ENCODE measurements around the gene NUBPL. TPM values are rescaled to one million over a fixed set of nuclear protein-coding genes. Genes with fewer than 3 reads are reported as not detected.

Gene NUBPL
- total RNA-seq, 2 experiments from 2014 or later: 9.0 to 17.5 TPM

- Histone ChIP-seq H3K9me3 (ENCODE audit: low read length) (no peaks in the 10 kb centered on the region), H2AFZ (ENCODE audit: low read length) (no peak overlapping the region), H4K20me1 (ENCODE audit: insufficient read depth, low read length) (no peaks in the 10 kb centered on the region), H3K27ac (ENCODE audit: low read depth, low read length, poor library complexity, severe bottlenecking) (no peak overlapping the region), H3K4me2 (ENCODE audit: low read length) (no peak overlapping the region), H3K36me3 (ENCODE audit: insufficient read depth, low read length) (no peaks in the 10 kb centered on the region), H3K79me2 (ENCODE audit: insufficient read depth, low read depth, low read length) (no peaks in the 10 kb centered on the region), H3K4me3 (ENCODE audit: low read depth, low read length, poor library complexity, severe bottlenecking) (no peak overlapping the region), H3K9me2 (ENCODE audit: insufficient read depth, low read length) (no peaks in the 10 kb centered on the region), H3K4me1 (ENCODE audit: insufficient read depth, low read length, poor library complexity, severe bottlenecking) (no peaks in the 10 kb centered on the region)
- BruUV-seq (replicated peaks): no TSS peak
- ChIA-PET CTCF (ENCODE audit: unreplicated experiment) (no interaction called here), POLR2A (interaction anchor here (1.0 kb wide), 1 partner anchor 13 kb away, joined by 3 read pairs; no protein-coding TSS in a partner anchor)
- intact Hi-C loops (cut with micrococcal nuclease; ENCODE audit: unreplicated experiment): no loop called here
- no peak for DNase-seq (ENCODE audit: low spot score)
- no peak for TF ChIP-seq EZH2phosphoT487 (IDR thresholded peaks at IDR 0.05; ENCODE audit: borderline replicate concordance, low read depth, low read length)
- TF ChIP-seq CTCF (conservative IDR thresholded peaks at IDR 0.05; ENCODE audit: low read length): no peak
These were observed 332.1 kb downstream of the NUBPL start for GRCh38 chr14:31893221-31893757.

- H3K36me3 ChIP-seq (ENCODE audit: insufficient read depth, low read length): no peaks in the 10 kb centered on the region
- no peak overlapping the region for H3K27ac ChIP-seq (ENCODE audit: low read depth, low read length, poor library complexity, severe bottlenecking)
- ChIA-PET CTCF (ENCODE audit: unreplicated experiment) (no interaction called here), POLR2A (interaction anchor here (1.0 kb wide), 1 partner anchor 12 kb away, joined by 3 read pairs; no protein-coding TSS in a partner anchor)
- no peaks in the 10 kb centered on the region for H3K79me2 ChIP-seq (ENCODE audit: insufficient read depth, low read depth, low read length)
- intact Hi-C loops (cut with micrococcal nuclease; ENCODE audit: unreplicated experiment): no loop called here
- no TSS peak for BruUV-seq (replicated peaks)
- no peaks in the 10 kb centered on the region for H3K4me1 ChIP-seq (ENCODE audit: insufficient read depth, low read length, poor library complexity, severe bottlenecking)
- H3K4me2 ChIP-seq (ENCODE audit: low read length): no peak overlapping the region
- no peak overlapping the region for H3K4me3 ChIP-seq (ENCODE audit: low read depth, low read length, poor library complexity, severe bottlenecking)
- H3K9me3 ChIP-seq (ENCODE audit: low read length): no peaks in the 10 kb centered on the region
- H4K20me1 ChIP-seq (ENCODE audit: insufficient read depth, low read length): no peaks in the 10 kb centered on the region
- TF ChIP-seq CTCF (conservative IDR thresholded peaks at IDR 0.05; ENCODE audit: low read length): no peak
- no peak for TF ChIP-seq EZH2phosphoT487 (IDR thresholded peaks at IDR 0.05; ENCODE audit: borderline replicate concordance, low read depth, low read length)
- DNase-seq (ENCODE audit: low spot score): no peak
- no peak overlapping the region for H2AFZ ChIP-seq (ENCODE audit: low read length)
- H3K9me2 ChIP-seq (ENCODE audit: insufficient read depth, low read length): no peaks in the 10 kb centered on the region
These were observed 333.1 kb downstream of the NUBPL start for GRCh38 chr14:31894351-31894750.

GRCh38 chr14:31895206-31895605 lies 334.0 kb downstream of the NUBPL start:
- H3K79me2 ChIP-seq (ENCODE audit: insufficient read depth, low read depth, low read length): no peaks in the 10 kb centered on the region
- no peak for DNase-seq (ENCODE audit: low spot score)
- no peak overlapping the region for H3K27ac ChIP-seq (ENCODE audit: low read depth, low read length, poor library complexity, severe bottlenecking)
- no peaks in the 10 kb centered on the region for H3K9me3 ChIP-seq (ENCODE audit: low read length)
- H3K4me3 ChIP-seq (ENCODE audit: low read depth, low read length, poor library complexity, severe bottlenecking): no peak overlapping the region
- CTCF ChIA-PET (ENCODE audit: unreplicated experiment): no interaction called here
- POLR2A ChIA-PET: interaction anchor here (1.6 kb wide), 1 partner anchor 9 kb away, joined by 4 read pairs; no protein-coding TSS in a partner anchor
- H2AFZ ChIP-seq (ENCODE audit: low read length): no peak overlapping the region
- H3K9me2 ChIP-seq (ENCODE audit: insufficient read depth, low read length): no peaks in the 10 kb centered on the region
- TF ChIP-seq EZH2phosphoT487 (IDR thresholded peaks at IDR 0.05; ENCODE audit: borderline replicate concordance, low read depth, low read length): no peak
- TF ChIP-seq CTCF (conservative IDR thresholded peaks at IDR 0.05; ENCODE audit: low read length): no peak
- no peaks in the 10 kb centered on the region for H3K4me1 ChIP-seq (ENCODE audit: insufficient read depth, low read length, poor library complexity, severe bottlenecking)
- H4K20me1 ChIP-seq (ENCODE audit: insufficient read depth, low read length): no peaks in the 10 kb centered on the region
- H3K36me3 ChIP-seq (ENCODE audit: insufficient read depth, low read length): no peaks in the 10 kb centered on the region
- no peak overlapping the region for H3K4me2 ChIP-seq (ENCODE audit: low read length)
- intact Hi-C loops (cut with micrococcal nuclease; ENCODE audit: unreplicated experiment): no loop called here
- no TSS peak for BruUV-seq (replicated peaks)
